GM18519 (cell line): ENCODE results near the gene TAX1BP3.
A peak's percentile ranks its signal among the peaks of the same experiment; 100 is the strongest.

Experiments used
- ATAC-seq: cut with Tn5 transposase; IDR thresholded peaks from one replicate; pipeline ENCODE4 v1.9.1; 2021; ENCODE audit warnings: mild to moderate bottlenecking, moderate library complexity; ENCODE audit not compliant: unreplicated experiment, low FRiP score

The TAX1BP3 gene

GRCh38 chr17:3660311-3660891 lies 8.0 kb downstream of the TAX1BP3 start:
- no peak for ATAC-seq

- no peak for ATAC-seq
Observed at GRCh38 chr17:3659541-3660111, 8.8 kb downstream of the TAX1BP3 start.

- no peak for ATAC-seq
Observed at GRCh38 chr17:3658784-3659449, 9.5 kb downstream of the TAX1BP3 start.

- ATAC-seq: no peak
Observed at GRCh38 chr17:3657874-3658783, 10.2 kb downstream of the TAX1BP3 start.

- no peak for ATAC-seq
Observed at GRCh38 chr17:3657588-3657869, 10.8 kb downstream of the TAX1BP3 start.

GRCh38 chr17:3656755-3657587 lies 11.4 kb downstream of the TAX1BP3 start:
- ATAC-seq: no peak

- no peak for ATAC-seq
Observed at GRCh38 chr17:3656353-3656752, 12.0 kb downstream of the TAX1BP3 start.

- no peak for ATAC-seq
Observed at GRCh38 chr17:3655766-3656165, 12.6 kb downstream of the TAX1BP3 start.

- no peak for ATAC-seq
Observed at GRCh38 chr17:3647769-3648555, 20.4 kb downstream of the TAX1BP3 start.

- no peak for ATAC-seq
Observed at GRCh38 chr17:3647251-3647650, 21.1 kb downstream of the TAX1BP3 start.

- no peak for ATAC-seq
Observed at GRCh38 chr17:3645310-3645709, 23.1 kb downstream of the TAX1BP3 start.

GRCh38 chr17:3643889-3644349 lies 24.5 kb downstream of the TAX1BP3 start:
- ATAC-seq: no peak

GRCh38 chr17:3641717-3642486 lies 26.5 kb downstream of the TAX1BP3 start:
- ATAC-seq: no peak

- ATAC-seq: no peak
Observed at GRCh38 chr17:3641014-3641413, 27.4 kb downstream of the TAX1BP3 start.

- ATAC-seq: no peak
Observed at GRCh38 chr17:3639981-3640596, 28.3 kb downstream of the TAX1BP3 start.

GRCh38 chr17:3636908-3637373 lies 31.4 kb downstream of the TAX1BP3 start:
- ATAC-seq: no peak

- peak; percentile 76 for ATAC-seq
Observed at GRCh38 chr17:3636154-3636907, 32.0 kb downstream of the TAX1BP3 start, which contains the start of the genes CTNS and SHPK. Gene CTNS, plus strand, starts transcription at chr17:3636760. Its CDS starts 3,447 bp downstream, at chr17:3640207. Gene SHPK, minus strand, starts transcription at chr17:3636250. Its CDS starts 31 bp downstream, at chr17:3636219.
